Aorta (tissue), 5 donors: ENCODE data around the gene SYNE4. TPM values are rescaled to one million over a fixed set of nuclear protein-coding genes. Genes with fewer than 3 reads are reported as not detected.

Experiments
- ATAC-seq: fragments of 200-7000 bp; cut with Tn5 transposase; one replicate; pipeline ENCODE4 v1.9.1; 2022; ENCODE audit warnings: moderate library complexity; ENCODE audit not compliant: low FRiP score
- DNase-seq, 2 donors: peaks; one replicate each; pipeline ENCODE4 v3.0.0-alpha.2; 2020
- H3K27ac ChIP-seq, 2 donors: one replicate each; pipeline ENCODE4 v1.5.1; 2013; ENCODE audit warnings: low read length in 2 of 2, mild to moderate bottlenecking in 2 of 2, moderate library complexity in 2 of 2, control low read depth in 1 of 2, inconsistent platforms in 1 of 2, low read depth in 1 of 2
- H3K27me3 ChIP-seq, 2 donors: one replicate each; pipeline ENCODE4 v1.6.1; 2013; ENCODE audit warnings: control low read depth in 1 of 2, low read length in 1 of 2, mild to moderate bottlenecking in 1 of 2, moderate library complexity in 1 of 2; ENCODE audit not compliant: insufficient read depth in 2 of 2, control insufficient read depth in 1 of 2
- H3K36me3 ChIP-seq, 2 donors: one replicate each; pipeline ENCODE4 v1.6.1; 2013; ENCODE audit warnings: control low read depth in 1 of 2, low read length in 1 of 2, mild to moderate bottlenecking in 1 of 2; ENCODE audit not compliant: insufficient read depth in 2 of 2, control insufficient read depth in 1 of 2
- H3K4me1 ChIP-seq, 2 donors: one replicate each; pipeline ENCODE4 v1.6.1; 2013; ENCODE audit warnings: low read length in 2 of 2, control low read depth in 1 of 2, mild to moderate bottlenecking in 1 of 2, moderate library complexity in 1 of 2; ENCODE audit not compliant: insufficient read depth in 2 of 2, control insufficient read depth in 1 of 2
- H3K4me3 ChIP-seq, 2 donors: one replicate each; pipeline ENCODE4 v1.5.1; 2013; ENCODE audit warnings: low read length in 2 of 2, control low read depth in 1 of 2, mild to moderate bottlenecking in 1 of 2
- H3K9me3 ChIP-seq: one replicate; pipeline ENCODE4 v1.6.1; 2013; ENCODE audit warnings: mild to moderate bottlenecking, low read length; ENCODE audit not compliant: control insufficient read depth
- WGBS, 2 donors: extraction: QIAGEN DNeasy Blood & Tissue Kit; methylation state at CpG; one replicate each; pipeline ENCODE4 v1.1.7; 2013; 5-methylcytosine and 5-hydroxymethylcytosine counted together
- intact Hi-C, 2 donors: fragments of 100-400 bp; cut with DNase I; formaldehyde crosslinking; loops; one replicate each; pipeline versions ENCODE4 v1.14.2 to v1.15.0; 2022
- polyA plus RNA-seq, 2 donors: library from polyadenylated mRNA; stranded (reverse); fragments of 200-250 nt; gene quantifications; one replicate each; pipeline ENCODE4 v1.2.3, GENCODE V29; 2013
- total RNA-seq, 2 donors: library from RNA; stranded (reverse); fragmentation: NEBNext Ultra II Directional; extraction: Animal tissue kit (Norgen Biotek cat#: 25700); gene quantifications; one replicate each; pipeline ENCODE4 v1.2.1, GENCODE V29; 2021
- donor health status: healthy with polysubstance abuse.
- donor health status: Bipolar disorder and iron deficiency.
- donor health status: DM: no; HTN: no; CAD: no.
- donor health status: DM: no; HTN: no; CAD: no.
- donor health status: DM: yes; HTN: yes; CAD: no.

Gene SYNE4
- total and polyA plus RNA-seq, 4 donors: 1.0 to 2.3 (median 1.4) TPM; not detected in 1

DNA sequence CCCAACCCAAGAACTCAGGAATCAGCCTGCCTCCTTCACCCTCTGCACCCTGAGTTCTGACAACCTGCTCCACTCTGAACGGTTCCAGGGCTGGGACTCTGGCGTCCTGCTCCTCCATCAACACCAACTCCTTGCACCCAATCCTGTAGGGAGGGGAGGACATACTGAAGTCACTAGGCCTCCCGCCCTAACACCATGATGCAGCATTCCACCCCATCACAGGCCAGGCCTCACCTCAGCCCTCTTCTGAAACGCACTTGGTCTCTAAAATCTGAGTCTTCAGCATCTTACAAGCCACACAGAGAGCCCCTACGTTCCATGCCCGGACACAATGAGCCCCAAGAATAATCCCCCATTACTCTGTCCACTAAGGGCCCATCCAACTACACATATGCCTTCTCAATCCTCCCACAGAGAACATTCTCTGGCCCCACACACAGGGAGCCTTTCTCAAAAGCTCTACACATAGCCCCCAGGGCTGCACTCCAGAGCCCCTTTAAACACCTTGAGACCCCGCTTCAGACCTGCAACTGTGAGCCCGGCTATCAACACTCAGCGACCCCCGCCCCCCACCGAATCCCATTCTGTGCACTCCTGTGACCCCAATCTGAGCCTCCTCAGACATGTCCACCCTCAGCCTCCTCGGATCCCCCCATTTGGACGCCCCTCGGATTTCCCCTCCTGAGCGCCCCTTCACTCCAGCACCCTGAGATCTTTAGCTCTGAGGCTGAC is 4.8 kb upstream of the SYNE4 start:
- intact Hi-C loops: loop anchor here in 1 of 2 donors (5.0 kb wide), 1 partner anchor 39 kb away; the partner anchor contains the start of genes THAP8 and WDR62
- H3K36me3 ChIP-seq: no peaks in the 10 kb centered on the region
- no peaks in the 10 kb centered on the region for H3K9me3 ChIP-seq
- peak overlapping the region; percentile 67 to 73 for H3K4me3 ChIP-seq
- ATAC-seq: no peak
- no peaks in the 10 kb centered on the region for H3K4me1 ChIP-seq
- DNase-seq: no peak
- H3K27ac ChIP-seq: peak overlapping the region in 1 of 2 donors; percentile 22
- 26 to 28% methylated on average over 15 of the region's 15 CpGs for WGBS, 2 donors
- no peaks in the 10 kb centered on the region for H3K27me3 ChIP-seq

DNA sequence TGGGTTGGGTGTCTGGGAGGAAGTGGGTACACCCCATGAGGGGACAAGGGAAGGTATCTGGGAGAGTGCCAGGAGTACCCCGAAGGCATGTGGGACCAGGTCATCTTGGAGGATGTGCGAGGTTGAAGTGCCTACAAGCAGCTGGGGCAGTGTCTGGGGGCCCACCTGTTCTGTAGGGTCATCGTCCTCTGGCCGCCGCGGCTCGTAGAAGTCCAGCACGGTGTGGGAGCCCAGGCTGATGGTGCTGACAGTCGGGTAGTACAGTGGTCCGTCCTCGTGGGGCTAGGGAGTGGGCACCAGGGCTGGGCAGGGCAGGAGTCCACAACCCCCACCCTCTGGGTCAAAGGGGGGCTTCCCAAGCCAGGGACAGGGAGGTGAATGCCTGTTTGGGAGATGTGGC is 1.8 kb upstream of the SYNE4 start:
- H3K9me3 ChIP-seq: no peaks in the 10 kb centered on the region
- no peaks in the 10 kb centered on the region for H3K36me3 ChIP-seq
- ATAC-seq (no peak), DNase-seq (no peak)
- no peak overlapping the region for H3K4me3 ChIP-seq
- no peak overlapping the region for H3K27ac ChIP-seq
- intact Hi-C loops: loop anchor here in 1 of 2 donors (5.0 kb wide), 1 partner anchor 42 kb away; the partner anchor contains the start of genes THAP8 and WDR62
- H3K27me3 ChIP-seq: no peaks in the 10 kb centered on the region
- no peaks in the 10 kb centered on the region for H3K4me1 ChIP-seq
- WGBS, 2 donors: 95 to 96% methylated on average over 11 of the region's 11 CpGs

DNA sequence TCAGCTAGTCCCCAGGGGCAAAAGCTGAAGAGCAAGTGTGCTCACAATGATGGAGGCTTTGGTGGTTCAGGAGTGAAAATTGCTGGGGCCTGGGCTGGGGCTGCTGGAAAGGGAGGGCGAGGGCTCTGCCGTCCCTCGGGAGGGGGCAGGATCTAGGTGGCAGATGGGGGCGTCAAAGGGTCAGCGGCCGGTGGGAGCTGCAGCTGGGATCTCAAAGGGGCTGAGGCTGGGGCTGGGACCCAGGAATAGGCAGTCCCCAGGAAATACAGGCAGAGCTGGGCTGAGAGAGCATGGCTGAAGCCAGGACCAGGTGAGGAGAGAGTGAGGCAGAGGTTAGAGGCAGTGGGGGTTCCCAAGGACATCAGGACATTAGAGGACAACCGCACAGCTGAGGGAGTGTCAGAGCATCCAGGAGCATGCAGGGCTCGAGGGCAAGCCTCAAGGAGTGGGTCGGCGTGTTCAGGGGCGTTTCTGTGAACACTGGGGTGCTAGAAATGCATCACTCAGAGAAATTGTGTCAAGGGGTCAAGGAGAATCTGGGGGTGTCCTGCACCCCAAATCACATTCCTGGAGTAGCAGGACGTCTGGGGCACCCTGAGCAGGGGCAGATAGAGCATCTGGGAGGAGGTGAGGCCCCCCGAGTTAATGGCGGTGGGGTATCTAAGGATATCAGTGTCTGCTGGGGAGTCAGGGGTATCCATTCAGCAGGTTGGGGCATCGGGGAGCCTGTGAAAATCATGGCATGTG is 1.2 kb upstream of the SYNE4 start:
- ATAC-seq (no peak), DNase-seq (no peak)
- 48 to 53% methylated on average over 15 of the region's 15 CpGs for WGBS, 2 donors
- no peaks in the 10 kb centered on the region for H3K4me1 ChIP-seq
- no peaks in the 10 kb centered on the region for H3K36me3 ChIP-seq
- no peak overlapping the region for H3K4me3 ChIP-seq
- intact Hi-C loops: loop anchor here in 1 of 2 donors (5.0 kb wide), 1 partner anchor 42 kb away; the partner anchor contains the start of genes THAP8 and WDR62
- no peaks in the 10 kb centered on the region for H3K27me3 ChIP-seq
- no peaks in the 10 kb centered on the region for H3K9me3 ChIP-seq
- peak overlapping the region in 1 of 2 donors; percentile 7 for H3K27ac ChIP-seq

DNA sequence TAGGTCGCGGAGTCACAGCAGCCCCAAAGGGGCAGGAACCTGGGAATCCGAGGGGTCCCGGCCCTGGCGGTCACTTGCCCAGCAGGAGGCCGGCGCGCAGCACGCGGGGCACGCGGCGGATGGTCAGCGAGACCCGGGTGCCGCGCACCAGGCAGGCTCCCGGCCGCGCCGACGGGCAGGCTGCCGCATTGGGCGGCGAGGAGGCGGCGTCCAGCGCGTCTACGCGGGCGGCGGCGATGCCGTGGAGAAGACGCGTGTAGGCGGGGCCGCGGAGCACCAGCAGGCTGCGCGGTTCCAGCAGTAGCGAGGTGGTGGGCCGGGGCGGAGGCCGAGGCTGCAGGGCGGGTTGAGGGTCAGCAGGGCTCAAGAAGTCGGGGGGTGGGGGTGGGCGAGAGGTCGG is 607 bp upstream of the SYNE4 start:
- H3K4me3 ChIP-seq: no peak overlapping the region
- ATAC-seq: peak; percentile 75
- no peaks in the 10 kb centered on the region for H3K27me3 ChIP-seq
- intact Hi-C loops: no loop called here
- 1 to 2% methylated on average over 37 to 50 of the region's 50 CpGs for WGBS, 2 donors
- H3K4me1 ChIP-seq: no peaks in the 10 kb centered on the region
- H3K36me3 ChIP-seq: no peaks in the 10 kb centered on the region
- H3K9me3 ChIP-seq: no peaks in the 10 kb centered on the region
- peak; percentile 80 to 91 for DNase-seq
- no peak overlapping the region for H3K27ac ChIP-seq

DNA sequence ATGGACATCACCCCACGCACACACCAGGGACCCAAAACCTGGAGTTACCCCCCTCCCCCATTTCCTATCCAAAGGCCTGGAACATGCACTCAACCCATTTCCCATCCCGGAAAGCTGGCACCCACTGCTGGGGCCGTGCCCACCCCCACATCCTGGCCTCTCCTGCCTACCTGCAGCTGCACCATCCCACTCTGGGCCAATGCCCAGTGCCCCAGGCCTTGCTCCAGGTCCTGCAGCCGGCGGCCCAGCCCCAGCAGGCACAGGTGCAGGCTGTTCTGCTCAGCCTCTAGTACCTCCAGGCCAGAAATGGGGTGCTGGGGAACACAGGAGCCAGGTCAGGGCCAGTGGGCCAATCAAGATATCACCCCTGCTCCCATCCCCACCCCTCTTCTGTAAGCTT is 1.7 kb downstream of the SYNE4 start:
- Histone ChIP-seq H3K27ac (no peak overlapping the region), H3K4me1 (no peaks in the 10 kb centered on the region), H3K4me3 (no peak overlapping the region), H3K36me3 (no peaks in the 10 kb centered on the region), H3K27me3 (no peaks in the 10 kb centered on the region), H3K9me3 (no peaks in the 10 kb centered on the region)
- WGBS, 2 donors: 87 to 90% methylated on average over 5 of the region's 5 CpGs
- no peak for DNase-seq
- intact Hi-C loops: no loop called here
- no peak for ATAC-seq

DNA sequence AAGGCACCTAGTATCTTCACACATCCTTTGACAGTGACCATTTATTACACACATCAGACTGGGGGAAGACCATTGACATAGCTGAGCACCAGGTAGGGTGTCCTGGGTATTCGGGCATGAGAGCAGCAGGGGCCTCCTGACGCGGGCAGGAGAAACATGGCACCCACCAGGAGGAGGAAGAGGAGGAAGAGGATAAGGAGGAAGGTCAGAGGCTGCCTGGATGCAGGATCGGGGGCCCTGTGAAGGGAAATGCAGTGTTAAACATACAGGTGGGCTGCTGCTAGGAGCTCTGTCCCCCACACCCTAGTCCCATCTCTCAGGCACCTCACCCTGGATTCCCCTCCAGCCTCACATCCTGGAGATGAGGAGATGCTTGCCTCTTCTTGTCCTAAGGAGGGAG is 5.3 kb downstream of the SYNE4 start:
- no peak for DNase-seq
- Histone ChIP-seq H3K9me3 (no peaks in the 10 kb centered on the region), H3K27me3 (no peaks in the 10 kb centered on the region), H3K4me1 (no peaks in the 10 kb centered on the region), H3K27ac (no peak overlapping the region), H3K36me3 (peaks cover 0 to 4% of the 10 kb centered on the region in 2 donors), H3K4me3 (no peak overlapping the region)
- no peak for ATAC-seq
- intact Hi-C loops: no loop called here
- WGBS, 2 donors: 94 to 100% methylated on average over 4 of the region's 4 CpGs

DNA sequence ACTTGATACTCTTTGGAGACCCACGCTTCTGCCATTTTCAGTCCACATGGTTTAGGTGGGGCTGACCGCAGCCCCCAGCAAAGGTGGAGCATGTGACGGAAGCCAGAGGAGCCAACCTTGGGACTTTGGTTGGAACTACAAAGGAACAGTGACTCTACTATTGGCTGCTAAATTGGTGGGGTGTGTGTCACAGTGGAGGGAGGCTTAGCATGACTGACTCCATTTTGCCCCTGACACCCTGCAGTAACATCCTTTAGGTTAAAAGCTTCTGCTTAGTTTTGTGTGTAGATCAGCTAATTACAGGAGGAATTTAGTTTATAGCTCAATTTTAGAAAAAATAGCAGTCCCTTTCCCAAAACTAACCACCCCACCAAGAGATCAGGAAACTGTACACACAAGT is 7.0 kb downstream of the SYNE4 start:
- Histone ChIP-seq H3K4me3 (no peak overlapping the region), H3K27ac (no peak overlapping the region), H3K36me3 (peaks cover 0 to 4% of the 10 kb centered on the region in 2 donors), H3K9me3 (no peaks in the 10 kb centered on the region), H3K27me3 (no peaks in the 10 kb centered on the region), H3K4me1 (no peaks in the 10 kb centered on the region)
- intact Hi-C loops: no loop called here
- ATAC-seq (no peak), DNase-seq (no peak)
- 93 to 99% methylated on average over 3 of the region's 3 CpGs for WGBS, 2 donors

DNA sequence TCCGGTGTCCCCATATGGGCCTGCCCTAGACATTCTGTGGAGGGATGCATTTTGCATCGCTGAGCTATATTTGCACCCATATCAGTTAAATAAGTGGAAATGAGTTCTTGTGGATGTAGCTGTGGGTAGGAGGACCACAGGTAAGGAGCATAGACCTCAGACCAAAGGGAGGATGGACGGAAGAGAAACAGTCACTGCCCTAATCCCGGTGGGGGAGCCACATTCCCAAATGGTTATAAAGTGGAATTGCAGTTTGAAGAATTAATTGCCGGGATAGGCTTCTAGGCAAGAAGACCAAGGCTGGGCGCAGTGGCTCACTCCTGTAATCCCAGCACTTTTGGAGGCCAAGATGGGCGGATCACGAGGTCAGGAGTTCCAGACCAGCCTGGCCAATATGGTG is 11.8 kb downstream of the SYNE4 start:
- Histone ChIP-seq H3K4me3 (no peak overlapping the region), H3K9me3 (no peaks in the 10 kb centered on the region), H3K4me1 (no peaks in the 10 kb centered on the region), H3K27me3 (no peaks in the 10 kb centered on the region), H3K36me3 (peaks cover 0 to 4% of the 10 kb centered on the region in 2 donors), H3K27ac (no peak overlapping the region)
- intact Hi-C loops: loop anchor here (5.0 kb wide), 2 partner anchors 56 to 121 kb away; partner anchors contain the start of genes TBCB (in 1 of the 2), THAP8 (in 1 of the 2) and WDR62 (in 1 of the 2)
- WGBS, 2 donors: 92% methylated on average over 8 of the region's 8 CpGs
- DNase-seq (no peak), ATAC-seq (no peak)
